KOPT-K1 (cell line): ENCODE results near the gene ZNF780B.

Experiments
- H3K27ac ChIP-seq: fragments of 200-600 bp; sonication (generic); 2 replicates; pipeline ENCODE4 v1.5.1; 2016; ENCODE audit warnings: antibody characterized with exemption, mild to moderate bottlenecking, low read depth, low read length; ENCODE audit not compliant: poor library complexity, severe bottlenecking
- H3K36me3 ChIP-seq: fragments of 200-600 bp; sonication (generic); 2 replicates; pipeline ENCODE4 v1.5.1; 2017; ENCODE audit warnings: antibody characterized with exemption, mild to moderate bottlenecking, low read length, moderate library complexity; ENCODE audit not compliant: insufficient read depth
- H3K9me3 ChIP-seq: fragments of 200-600 bp; sonication (generic); 2 replicates; pipeline ENCODE4 v1.5.1; 2017; ENCODE audit warnings: antibody characterized with exemption, low read length, mild to moderate bottlenecking; ENCODE audit not compliant: insufficient read depth, poor library complexity, severe bottlenecking

The ZNF780B gene

DNA sequence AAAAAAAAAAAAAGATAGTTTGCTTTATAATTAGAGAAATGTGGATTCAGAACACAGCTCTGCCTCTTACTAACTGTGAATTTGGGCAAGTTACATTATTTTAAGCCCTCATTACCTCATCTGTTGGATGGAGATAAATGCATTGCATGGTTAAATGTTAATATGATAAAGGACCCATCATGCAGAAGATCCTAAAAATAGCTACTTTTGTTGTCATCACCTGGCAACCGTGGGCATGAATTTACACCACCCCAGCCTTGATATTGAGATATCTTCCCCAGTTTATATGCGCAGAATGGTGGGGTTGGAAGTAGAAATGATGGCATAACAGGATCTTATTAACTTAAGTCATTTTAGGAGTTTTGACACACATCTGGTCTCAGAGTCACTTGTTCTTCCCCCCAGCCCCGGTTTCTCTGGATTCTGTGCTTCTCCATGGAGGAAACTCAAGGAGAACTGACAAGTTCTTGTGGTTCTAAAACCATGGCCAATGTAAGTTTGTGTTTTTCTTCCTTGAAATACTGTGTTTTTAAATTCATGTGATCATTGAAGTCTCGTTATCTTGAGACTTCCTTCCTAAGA, 50.2 kb downstream of the ZNF780B start:
- Histone ChIP-seq H3K27ac (no peak overlapping the region), H3K9me3 (peaks cover 13% of the 10 kb centered on the region), H3K36me3 (peaks cover 34% of the 10 kb centered on the region)

DNA sequence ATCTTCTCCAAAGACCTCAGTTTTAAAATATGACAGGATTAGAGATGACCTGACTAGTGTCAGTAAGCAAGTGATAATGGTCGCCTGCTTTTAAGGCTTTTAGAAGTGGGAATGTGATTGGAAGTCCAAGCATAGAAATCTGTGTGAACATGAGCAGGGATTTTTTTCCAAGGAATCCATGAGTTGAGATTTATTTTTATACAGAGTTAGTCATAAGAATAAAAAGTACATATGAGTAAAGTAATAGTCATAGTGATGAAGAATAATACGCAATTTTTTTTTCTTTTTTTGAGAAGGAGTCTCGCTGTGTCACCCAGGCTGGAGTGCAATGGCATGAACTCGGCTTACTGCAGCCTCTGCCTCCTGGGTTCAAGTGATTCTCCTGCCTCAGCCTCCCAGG, 57.5 kb downstream of the ZNF780B start:
- no peaks in the 10 kb centered on the region for H3K36me3 ChIP-seq
- H3K9me3 ChIP-seq, result peaks cover 14% of the 10 kb centered on the region
- H3K27ac ChIP-seq, result no peak overlapping the region

DNA sequence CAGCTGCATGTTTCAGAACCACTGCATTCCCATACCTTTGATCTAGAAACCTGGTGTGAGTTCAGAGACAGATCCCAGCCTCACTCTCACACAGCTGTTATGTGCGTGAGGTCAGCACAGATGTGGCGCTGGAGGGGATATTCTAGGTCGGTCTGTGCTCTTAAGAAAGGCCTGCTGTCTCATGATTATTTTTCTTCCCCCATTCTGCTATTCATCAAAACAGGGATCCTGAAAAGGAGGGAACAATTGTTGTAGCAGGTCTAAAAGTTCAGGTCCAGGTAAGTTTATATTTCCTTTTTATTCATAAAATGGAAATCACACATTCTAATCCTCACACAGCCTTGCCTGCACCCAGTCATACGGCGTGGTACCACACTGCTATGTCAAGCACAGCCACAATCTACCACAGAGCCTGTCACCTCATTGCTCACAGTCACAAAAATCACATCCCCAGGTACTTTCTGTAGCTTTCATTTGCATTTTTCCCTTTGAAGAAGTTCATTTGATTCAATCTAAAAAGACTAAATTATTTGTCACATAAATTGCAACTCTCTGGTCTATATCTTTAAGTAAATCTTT, 58.3 kb downstream of the ZNF780B start:
- H3K27ac ChIP-seq, result peak overlapping the region; percentile 83

DNA sequence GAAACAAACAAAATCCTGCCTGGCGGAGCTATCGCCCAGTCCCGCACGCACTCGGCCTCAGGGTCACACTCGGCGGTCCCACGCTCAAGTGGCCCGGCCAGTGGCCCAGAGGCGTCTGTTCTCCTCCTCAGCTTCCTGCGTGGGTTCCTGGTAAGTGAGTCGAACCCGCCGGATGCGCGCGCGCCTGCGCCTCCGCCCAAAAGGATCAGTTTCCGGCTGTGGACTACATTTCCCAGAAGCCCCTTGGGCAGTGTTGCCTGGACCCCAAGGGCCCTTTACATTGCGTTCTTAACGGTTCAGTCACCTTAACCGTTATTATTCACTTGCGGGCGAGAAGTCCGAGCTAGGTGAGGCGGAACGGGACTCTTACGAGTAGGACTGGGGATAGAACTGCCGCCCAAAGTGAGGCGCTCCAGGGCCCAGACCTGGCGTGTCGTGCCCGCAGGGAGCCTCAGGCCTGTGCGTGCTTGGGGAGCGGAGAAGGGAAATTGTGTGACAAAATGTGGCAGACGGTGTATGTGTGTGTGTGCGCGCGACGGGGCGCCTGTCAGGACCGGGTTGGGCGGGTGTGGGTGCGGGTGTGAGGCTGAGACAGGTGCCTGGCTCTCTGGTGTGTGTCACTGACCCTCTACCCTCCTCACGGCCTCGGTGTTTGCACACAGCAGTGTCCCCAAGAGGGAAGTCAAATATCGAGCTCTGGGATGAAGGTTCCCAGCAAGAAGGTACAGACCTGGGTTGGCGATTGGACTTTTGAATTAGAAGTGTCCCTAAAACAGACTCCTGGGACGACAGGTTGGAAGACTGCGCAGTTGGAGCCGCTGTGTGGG, 59.0 kb downstream of the ZNF780B start, which contains the start of gene ZNF546:
Gene ZNF546, plus strand, starts transcription at position 250 of the 827 bp plus-strand sequence. CDS start 1,267 bp downstream, outside the sequence.
- peak within 1 kb of the TSS; percentile 83 for H3K27ac ChIP-seq

More for the DNA sequence above, 58.3 kb downstream of the ZNF780B start:
- Histone ChIP-seq H3K9me3 (peaks cover 22% of the 10 kb centered on the region), H3K36me3 (no peaks in the 10 kb centered on the region)

DNA sequence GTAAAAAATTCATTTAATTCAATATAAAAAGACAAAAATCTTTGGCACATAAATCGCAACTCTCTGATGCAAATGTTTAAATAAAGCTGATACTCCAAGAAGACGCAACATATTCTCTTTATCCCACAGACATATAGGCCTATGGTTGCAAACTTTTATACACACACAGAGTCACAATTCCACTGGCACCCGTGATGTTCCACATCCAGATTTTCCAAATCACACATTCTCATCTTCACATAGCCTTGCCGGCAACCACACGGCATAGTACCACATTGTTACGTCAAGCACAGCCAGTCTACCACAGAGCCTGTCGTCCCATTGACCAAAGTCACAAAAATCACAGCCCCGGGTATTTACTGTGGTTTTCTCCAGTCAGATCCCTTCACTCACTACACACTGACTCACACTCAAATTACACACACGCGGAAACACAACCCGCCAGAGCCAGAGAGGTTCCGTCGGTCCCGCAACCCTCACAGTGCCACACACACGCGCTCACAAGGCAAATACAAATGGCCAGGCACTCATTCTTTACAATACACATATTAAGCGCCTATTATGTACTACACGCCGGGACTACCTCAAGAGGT, 59.7 kb downstream of the ZNF780B start:
- no peaks in the 10 kb centered on the region for H3K36me3 ChIP-seq
- peak overlapping the region; percentile 83 for H3K27ac ChIP-seq
- H3K9me3 ChIP-seq, result peaks cover 23% of the 10 kb centered on the region

More for the DNA sequence above, 59.0 kb downstream of the ZNF780B start, which contains the start of gene ZNF546:
- Histone ChIP-seq H3K9me3 (peaks cover 23% of the 10 kb centered on the region), H3K36me3 (no peaks in the 10 kb centered on the region)

DNA sequence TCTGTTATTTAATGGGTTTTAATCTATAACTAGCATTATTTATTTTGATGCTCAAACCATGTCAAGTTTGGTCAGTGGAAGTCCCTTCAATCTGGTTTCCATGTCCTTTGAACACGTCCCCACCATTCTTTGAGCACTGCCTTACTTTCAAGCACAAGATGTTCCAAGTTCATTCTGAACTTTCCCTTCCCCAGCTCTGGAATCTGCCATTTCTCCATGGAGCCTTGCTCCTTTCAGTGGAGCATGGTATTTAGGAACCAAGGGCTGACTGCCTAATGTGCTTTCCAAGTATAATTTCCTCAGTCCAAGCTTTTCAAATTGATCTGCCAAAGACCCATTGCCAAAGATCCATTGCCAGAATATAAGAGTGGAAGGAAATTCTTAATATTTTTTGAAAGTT, 60.2 kb downstream of the ZNF780B start:
- Histone ChIP-seq H3K27ac (no peak overlapping the region), H3K36me3 (no peaks in the 10 kb centered on the region), H3K9me3 (peaks cover 23% of the 10 kb centered on the region)

DNA sequence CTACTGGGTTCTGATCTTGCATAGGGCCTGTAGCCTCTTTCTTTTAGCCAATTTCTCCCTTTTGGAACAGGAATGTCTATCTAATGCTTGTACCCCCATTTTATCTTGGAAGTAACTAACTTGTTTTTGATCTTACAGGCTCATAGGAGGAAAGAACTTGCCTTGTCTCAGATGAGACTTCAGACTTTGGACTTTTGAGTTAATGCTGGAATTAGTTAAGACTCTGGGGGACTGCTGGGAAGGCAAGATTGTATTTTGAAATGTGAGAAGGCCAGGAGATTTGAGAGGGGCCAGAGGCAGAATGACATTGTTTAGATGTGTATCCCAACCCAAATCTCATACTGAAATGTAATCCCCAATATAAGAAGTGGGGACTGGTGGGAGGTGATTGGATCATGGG, 61.7 kb downstream of the ZNF780B start:
- Histone ChIP-seq H3K27ac (no peak overlapping the region), H3K36me3 (no peaks in the 10 kb centered on the region), H3K9me3 (peaks cover 23% of the 10 kb centered on the region)

DNA sequence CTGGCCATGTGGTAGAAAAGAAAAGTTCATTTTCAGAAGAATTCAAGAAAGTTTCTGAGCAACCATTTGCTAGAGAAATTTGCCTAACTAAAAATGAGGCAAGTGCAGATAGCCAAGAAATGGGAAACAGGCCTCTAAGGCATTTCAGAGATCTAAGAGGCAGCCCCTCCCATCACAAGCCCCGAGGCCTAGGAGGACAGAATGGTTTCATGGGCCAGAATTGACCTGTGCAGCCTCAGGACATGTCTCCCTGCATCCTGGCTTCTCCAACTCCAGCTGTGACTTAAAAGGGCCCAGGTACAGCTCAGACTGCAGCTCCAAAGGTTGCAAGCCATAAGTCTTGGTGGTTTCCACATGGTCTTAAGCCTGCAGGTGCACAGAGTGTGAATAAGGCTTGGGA, 62.4 kb downstream of the ZNF780B start:
- no peak overlapping the region for H3K27ac ChIP-seq
- peaks cover 23% of the 10 kb centered on the region for H3K9me3 ChIP-seq
- no peaks in the 10 kb centered on the region for H3K36me3 ChIP-seq

DNA sequence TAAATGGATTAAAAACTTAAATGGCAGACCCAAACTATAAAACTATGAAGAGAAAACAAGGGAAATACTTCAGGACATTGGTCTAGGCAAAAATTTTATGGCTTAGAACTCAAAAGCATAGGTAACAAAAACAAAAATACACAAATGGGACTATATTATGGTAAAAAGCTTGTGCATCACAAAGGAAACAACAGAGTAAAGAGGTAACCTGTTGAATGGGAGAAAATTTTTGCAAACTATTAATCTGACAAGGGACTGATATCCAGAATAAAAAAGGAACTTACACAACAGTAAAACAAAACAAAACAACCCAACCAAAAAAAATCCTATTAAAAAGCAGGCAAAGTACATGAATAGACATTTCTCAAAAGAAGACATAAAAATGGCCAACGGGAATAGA, 68.4 kb downstream of the ZNF780B start:
- H3K36me3 ChIP-seq, result peaks cover 15% of the 10 kb centered on the region
- H3K9me3 ChIP-seq, result peaks cover 49% of the 10 kb centered on the region

DNA sequence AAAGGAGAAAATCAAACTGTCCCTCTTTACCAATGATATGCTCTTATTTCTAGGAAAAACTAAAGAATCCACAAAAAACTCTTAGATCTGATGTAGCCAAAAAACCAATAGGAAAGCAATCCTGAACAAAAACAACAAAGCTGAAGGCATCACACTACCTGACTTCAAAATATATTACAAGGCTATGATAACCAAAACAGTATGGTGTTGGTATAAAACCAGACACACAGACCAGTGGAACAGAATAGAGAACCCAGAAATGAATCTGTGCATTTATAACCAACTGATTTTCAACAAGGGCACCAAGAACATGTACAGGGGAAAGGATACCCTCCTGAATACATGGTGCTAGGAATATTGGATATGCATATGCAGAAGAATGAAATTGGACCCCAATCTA, 68.9 kb downstream of the ZNF780B start:
- Histone ChIP-seq H3K9me3 (peaks cover 49% of the 10 kb centered on the region), H3K27ac (no peak overlapping the region), H3K36me3 (peaks cover 20% of the 10 kb centered on the region)

More for the DNA sequence above, 68.4 kb downstream of the ZNF780B start:
- H3K27ac ChIP-seq, result no peak overlapping the region

DNA sequence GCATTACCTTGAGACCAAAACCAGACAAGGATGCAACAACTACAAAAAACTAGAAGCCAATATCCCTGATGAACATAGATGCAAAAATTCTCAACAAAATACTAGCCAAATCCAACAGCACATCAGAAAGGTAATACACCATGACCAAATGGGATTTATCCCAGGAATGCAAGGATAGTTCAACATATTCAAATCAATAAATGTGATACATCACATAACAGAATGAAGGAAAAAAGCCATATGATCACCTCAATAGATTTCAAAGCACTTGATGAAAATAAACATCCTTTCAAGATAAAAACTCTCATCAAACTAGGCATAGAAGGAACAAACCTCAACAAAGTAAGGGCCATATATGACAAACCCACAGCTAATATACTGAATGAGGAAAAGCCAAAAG, 69.4 kb downstream of the ZNF780B start:
- Histone ChIP-seq H3K36me3 (peaks cover 24% of the 10 kb centered on the region), H3K27ac (no peak overlapping the region), H3K9me3 (peaks cover 49% of the 10 kb centered on the region)

DNA sequence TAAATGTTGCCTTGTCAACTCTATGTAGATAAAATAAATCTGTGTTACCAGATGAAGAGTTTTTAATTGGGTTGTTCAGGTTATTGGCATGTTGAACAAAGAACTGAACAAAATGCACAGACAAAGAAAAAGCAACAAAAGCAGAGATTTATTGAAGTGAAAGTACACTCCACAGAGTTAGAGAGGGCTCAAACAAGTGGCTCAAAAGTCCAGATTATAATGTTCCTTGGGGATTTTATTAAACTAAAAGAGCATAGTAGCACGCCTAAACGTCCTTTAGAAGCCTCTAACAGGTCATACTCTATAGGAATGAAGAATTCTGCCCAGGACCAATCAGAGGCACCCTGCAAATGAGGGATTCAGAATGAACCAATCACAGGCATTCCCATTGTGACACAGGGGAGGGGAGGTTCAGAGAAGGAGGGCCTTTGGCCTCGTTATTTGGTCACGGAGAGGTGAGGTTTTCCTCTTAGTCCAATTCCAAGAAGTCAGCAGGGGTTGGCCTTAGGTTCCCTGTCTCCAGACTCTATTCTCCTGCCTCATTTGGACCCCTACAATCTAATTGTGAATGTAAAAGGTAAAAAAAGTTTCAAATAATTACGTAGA, 72.2 kb downstream of the ZNF780B start:
- Histone ChIP-seq H3K27ac (no peak overlapping the region), H3K36me3 (peaks cover 53% of the 10 kb centered on the region), H3K9me3 (peaks cover 49% of the 10 kb centered on the region)

DNA sequence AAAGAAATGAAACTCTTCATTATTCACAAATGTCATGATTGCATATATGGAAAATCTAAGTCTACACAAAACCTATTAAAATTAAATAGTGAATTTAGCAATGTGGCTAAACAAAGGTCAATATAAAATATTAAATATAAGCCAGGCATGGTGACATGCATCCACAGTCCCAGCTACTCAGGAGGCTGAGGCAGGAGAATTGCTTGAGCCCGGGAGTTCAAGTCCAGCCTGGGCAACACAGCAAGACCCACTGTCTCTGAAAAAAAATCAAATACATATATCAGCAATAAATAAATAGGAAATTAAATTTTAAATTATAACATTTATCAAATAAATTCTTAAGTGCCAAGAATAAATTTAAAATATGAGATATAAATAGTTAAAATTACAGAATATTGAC, 73.1 kb downstream of the ZNF780B start:
- Histone ChIP-seq H3K27ac (no peak overlapping the region), H3K9me3 (peaks cover 46% of the 10 kb centered on the region), H3K36me3 (peaks cover 62% of the 10 kb centered on the region)
